ENCODE data around the gene SRR.
A peak's percentile ranks its signal among the peaks of the same experiment; 100 is the strongest.
"Not testable (repeated sequence)": the region's sequence is repeated elsewhere in the genome, so short reads cannot be mapped to it uniquely, and the experiment has no call there.

Gene SRR, protein sequence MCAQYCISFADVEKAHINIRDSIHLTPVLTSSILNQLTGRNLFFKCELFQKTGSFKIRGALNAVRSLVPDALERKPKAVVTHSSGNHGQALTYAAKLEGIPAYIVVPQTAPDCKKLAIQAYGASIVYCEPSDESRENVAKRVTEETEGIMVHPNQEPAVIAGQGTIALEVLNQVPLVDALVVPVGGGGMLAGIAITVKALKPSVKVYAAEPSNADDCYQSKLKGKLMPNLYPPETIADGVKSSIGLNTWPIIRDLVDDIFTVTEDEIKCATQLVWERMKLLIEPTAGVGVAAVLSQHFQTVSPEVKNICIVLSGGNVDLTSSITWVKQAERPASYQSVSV

DNA sequence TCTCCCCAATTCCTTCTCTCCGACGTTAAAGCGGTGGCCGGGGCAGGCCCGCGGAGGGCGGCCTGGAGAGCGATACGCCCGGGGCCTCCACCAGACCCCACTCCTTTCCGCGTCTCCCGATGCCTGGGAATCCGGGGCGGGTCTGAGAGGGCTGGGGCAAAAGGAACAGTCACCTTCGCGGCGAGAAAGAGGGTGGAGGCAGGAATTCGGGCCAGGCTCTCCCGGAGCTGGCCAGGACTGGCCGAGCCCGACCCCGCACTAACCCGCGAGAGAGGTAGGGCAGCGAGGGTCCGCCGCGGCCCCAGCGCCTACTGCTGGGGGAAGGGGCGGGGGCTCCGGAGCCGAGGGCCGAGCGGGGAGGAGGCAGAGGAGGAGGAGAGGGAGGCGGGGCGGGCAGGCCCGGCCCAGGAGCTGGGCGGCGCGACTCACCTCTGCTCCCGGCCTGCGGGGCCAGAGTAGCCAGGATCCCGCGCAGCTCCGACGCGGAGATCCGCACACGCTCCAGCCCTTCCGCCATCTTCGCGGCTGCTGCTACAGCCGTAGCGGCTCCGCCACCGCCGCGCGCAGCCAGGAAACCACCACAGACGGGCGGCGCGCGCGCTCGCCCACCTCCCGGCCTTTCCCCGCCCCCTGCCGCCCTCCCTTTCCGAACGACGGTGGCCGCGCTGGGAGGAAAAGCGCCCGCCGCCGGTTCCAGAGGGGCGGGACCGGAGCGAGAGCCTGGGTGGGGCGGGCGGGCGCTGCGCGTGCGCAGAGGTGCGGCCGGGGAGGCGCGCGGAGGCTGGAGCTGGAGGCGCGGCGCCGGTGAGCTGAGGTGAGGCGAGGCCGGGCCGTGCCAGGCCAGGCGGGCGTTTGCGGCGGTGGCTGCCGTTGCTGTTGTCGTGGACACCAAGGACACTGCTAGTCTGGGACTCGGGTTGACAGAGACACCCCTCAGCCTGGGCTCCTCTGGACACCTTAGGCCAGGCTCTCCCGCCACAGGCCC is at the start of gene SRR, which contains the start of gene SMG6:
SRR (plus strand) TSS at position 747 of the 985 bp plus-strand sequence. CDS start 11,611 bp downstream, outside the sequence.
SMG6 (minus strand) TSS at position 582 of the 985 bp plus-strand sequence; CDS start at position 517, 65 bp downstream.
- DNase-seq: peak; percentile 98

- not testable (repeated sequence) for DNase-seq
Observed at GRCh38 chr17:2258830-2259229, 44.9 kb upstream of the SRR start.

GRCh38 chr17:2259769-2260536 is 43.8 kb upstream of the SRR start:
- DNase-seq: peak; percentile 59

DNA sequence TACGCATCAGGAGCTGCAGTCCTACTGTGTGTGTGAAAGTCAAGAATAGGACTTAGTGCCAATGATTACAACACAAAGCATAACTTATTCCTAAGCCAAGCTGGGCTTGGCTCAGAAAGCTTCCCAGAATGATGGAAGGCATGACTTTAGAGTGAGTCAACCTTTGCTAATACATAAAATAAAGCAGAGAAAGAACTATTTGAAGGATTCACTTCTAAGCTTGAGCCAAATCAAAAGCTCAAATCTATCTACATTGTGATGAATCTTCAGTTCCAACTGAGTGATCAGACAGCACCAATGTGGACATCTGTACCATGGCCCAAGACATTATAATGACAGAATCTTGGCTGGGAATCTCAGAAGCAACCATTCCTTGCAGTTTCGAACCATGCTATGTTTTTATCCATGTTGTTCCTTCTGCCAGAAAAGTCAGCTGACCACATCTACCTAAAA is 41.6 kb upstream of the SRR start:
- DNase-seq: no peak

- no peak for DNase-seq
Observed at GRCh38 chr17:2263183-2264066, 40.3 kb upstream of the SRR start.

GRCh38 chr17:2264067-2264860 is 39.5 kb upstream of the SRR start:
- DNase-seq: no peak

GRCh38 chr17:2265166-2265565 is 38.6 kb upstream of the SRR start:
- not testable (repeated sequence) for DNase-seq

DNA sequence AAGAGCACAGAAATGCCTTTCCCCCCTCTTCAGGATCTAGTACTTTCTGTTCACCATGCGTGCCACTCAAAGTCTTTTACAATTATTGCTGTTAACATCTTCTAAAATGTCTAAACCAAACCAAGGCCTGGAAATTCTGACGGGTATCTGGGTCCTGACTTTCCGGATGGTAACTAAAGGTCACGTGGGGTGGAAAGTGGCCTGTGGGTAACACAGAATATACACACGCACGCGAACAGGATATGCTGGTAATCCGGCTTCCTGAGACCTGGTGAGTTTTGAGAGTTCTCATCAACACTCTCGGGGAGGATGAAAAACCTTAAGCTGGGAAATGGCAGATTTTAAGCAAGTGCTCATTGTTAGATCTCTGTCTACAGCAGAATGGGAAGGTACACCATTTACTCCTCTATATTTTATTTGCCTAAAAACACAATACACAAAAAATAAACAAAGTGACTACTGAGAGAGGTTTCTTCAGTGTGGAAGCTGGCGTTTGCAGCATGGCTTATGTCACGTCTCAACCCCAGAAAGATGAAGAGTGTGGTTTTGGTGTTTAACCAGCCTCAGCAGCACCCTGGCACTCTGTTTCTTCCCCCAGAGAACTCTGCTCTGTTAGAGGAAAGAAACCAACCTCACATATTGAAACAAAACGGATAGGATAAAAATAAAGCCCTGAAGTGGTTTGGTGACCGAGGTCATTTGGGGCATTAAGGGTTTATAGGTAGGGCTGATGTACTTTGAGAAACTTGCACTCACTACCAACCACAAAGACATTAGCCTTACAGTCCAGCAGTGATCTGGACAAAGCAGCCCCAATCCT is 37.5 kb upstream of the SRR start:
- no peak for DNase-seq

DNA sequence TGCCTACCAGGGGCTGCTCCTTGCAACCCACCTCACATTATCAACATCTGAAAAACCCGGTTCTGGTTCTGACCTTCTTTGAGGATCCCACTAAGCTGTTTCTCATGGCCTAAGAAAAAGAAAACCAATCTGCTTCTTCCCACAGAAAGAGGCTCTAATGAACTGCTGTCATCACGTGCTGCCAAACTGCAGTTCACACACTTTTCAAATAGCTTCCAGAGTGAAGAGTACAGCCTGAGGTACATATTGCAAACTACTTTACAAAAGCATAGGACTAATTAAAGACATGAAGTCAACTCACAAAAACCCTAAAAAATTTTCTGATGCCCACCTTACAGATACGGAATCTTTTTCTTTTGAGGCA is 36.9 kb upstream of the SRR start:
- no peak for DNase-seq

- DNase-seq: no peak
Observed at GRCh38 chr17:2267354-2267753, 36.4 kb upstream of the SRR start.

DNA sequence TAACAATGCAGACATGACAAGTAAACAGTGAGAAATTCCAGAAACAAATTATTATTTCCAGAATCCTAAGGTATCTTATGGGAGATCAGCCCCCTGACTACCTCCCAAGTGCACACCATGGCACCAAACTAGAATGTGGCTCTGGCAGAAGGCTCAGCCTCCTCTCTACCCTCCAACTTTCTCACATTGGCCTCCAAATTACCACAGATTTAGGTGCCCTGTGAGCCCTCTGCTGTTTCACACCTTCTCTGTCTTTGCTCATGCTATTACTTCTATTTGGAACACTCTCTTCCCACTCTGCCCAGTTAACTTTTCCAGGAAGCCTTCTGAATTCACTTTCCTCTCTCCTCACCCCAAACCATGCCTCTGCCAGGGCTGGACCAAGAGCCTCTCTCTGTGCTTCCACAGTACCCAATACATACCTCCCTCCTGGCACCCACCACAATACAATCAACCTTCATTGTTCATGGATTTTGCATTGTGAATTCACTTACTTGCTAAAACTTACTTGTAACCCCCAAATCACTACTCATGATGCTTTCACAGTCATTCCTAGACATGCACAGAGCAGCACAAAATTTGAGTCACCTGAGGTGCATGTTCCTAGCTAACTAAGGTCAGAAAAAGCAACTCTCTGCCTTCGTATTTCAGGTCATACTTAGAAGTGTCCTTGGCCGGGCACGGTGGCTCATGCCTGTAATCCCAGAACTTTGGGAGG is 31.6 kb upstream of the SRR start:
- no peak for DNase-seq

GRCh38 chr17:2274414-2274813 is 29.3 kb upstream of the SRR start:
- DNase-seq: no peak

DNA sequence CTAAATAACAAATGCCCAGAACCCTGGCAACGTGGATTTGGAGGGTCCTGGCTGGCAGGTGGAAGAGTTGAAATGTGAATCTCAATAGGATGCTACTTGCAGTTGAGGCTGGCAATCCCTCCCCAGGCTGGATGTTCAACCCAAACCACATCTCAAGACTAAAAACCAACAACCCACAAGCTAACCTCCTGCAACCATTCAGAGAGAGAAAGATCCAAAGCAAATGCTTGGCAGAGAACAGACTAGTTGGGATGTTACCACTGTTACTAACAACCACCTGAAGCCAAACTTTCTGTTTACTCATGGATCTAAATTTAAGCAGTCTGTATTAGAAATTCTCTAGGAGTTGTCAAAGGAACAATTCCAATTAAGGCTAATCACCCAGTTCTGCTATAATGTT is 28.0 kb upstream of the SRR start:
- no peak for DNase-seq

GRCh38 chr17:2277429-2278170 is 26.1 kb upstream of the SRR start:
- no peak for DNase-seq

DNA sequence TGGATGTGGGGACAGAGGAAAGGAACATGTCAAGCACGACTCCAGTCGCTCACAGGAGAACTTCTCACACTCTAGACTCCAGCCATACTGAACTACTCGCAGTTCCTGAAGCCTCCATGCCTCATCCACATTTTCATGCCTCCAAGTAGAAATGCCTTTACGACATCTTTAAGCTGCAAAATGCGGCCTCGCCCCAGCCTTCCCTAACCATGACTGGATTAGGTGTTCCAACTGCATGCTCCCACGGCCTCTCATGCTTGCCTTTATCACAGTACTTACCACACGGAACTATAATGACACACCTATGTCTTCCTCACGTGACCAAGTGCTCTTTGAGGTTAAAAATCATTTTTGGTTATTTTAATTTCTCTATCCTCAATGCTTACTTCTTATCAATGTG is 24.0 kb upstream of the SRR start:
- no peak for DNase-seq

GRCh38 chr17:2282297-2282873 is 21.4 kb upstream of the SRR start:
- DNase-seq: peak; percentile 68

DNA sequence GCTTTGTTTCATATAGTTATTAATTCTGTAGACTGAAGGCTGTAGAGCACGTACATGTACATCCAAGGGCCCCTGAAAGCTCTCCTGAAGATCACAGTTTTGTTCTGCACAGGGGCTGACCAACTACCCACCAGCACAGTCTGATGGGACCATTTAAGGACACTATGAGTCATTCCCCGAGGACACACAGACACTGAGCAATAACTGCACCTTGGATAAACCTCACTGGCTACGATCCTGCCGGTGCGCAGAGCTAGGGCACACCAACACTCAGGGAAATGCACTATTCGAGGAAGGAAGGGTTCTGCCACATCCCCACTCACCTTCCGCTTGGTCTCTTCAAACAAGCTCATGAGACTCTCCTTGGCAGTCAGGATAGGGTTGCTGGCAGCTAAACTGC is 20.4 kb upstream of the SRR start:
- DNase-seq: peak; percentile 58

GRCh38 chr17:2289878-2290478 is 13.8 kb upstream of the SRR start:
- no peak for DNase-seq

All from islet precursor cell (in vitro differentiated cells).